H1 (cell line): Measurements from ENCODE around the gene ARHGAP26. TPM values are rescaled to one million over a fixed set of nuclear protein-coding genes. Genes with fewer than 3 reads are reported as not detected.

Experiments used
- CTCF ChIA-PET: fragments of 300-600 bp; sonication (Branson Sonifier 250); formaldehyde crosslinking; loops from one replicate; lab custom pipeline; 2021; ENCODE audit not compliant: partially characterized antibody; lab: Charles Lee
- POLR2A ChIA-PET: fragments of 300-600 bp; sonication (Branson Sonifier 250); formaldehyde crosslinking; loops from one replicate; lab custom pipeline; 2021; ENCODE audit warnings: inconsistent platforms; ENCODE audit not compliant: partially characterized antibody; lab: Charles Lee
- DNase-seq, 2 experiments: peaks; one replicate each; pipeline versions ENCODE4 v3.0.0 to v3.0.0-alpha.2; 2010 to 2022; ENCODE audit warnings: low spot score in 2 of 2, low read depth in 1 of 2, mixed read lengths in 1 of 2
- FAIRE-seq: peaks from 2 replicates; lab custom pipeline; 2011; peaks lifted over from hg19 to GRCh38; lab: Jason Lieb, UNC
- H2AFZ ChIP-seq: 2 replicates; pipeline ENCODE4 v1.8.1; 2012; ENCODE audit warnings: low read length, inconsistent platforms
- H2AK5ac ChIP-seq: 2 replicates; pipeline ENCODE4 v1.6.1; 2013; ENCODE audit warnings: low read depth, low read length
- H2BK120ac ChIP-seq: replicated peaks from 2 replicates; pipeline ENCODE3; 2013; ENCODE audit warnings: low read depth, low read length, inconsistent platforms
- H2BK12ac ChIP-seq: 2 replicates; pipeline ENCODE4 v1.6.1; 2013; ENCODE audit warnings: low read depth, low read length
- H2BK15ac ChIP-seq: 2 replicates; pipeline ENCODE4 v1.6.1; 2013; ENCODE audit warnings: low read length
- H2BK20ac ChIP-seq: 2 replicates; pipeline ENCODE4 v1.6.1; 2013; ENCODE audit warnings: low read length
- H2BK5ac ChIP-seq: 2 replicates; pipeline ENCODE4 v1.6.1; 2013; ENCODE audit warnings: low read depth, low read length
- H3K14ac ChIP-seq: 2 replicates; pipeline ENCODE4 v1.6.1; 2013; ENCODE audit warnings: inconsistent platforms; ENCODE audit not compliant: insufficient read length
- H3K18ac ChIP-seq: 2 replicates; pipeline ENCODE4 v1.6.1; 2013; ENCODE audit warnings: low read length; ENCODE audit errors: extremely low read depth
- H3K23ac ChIP-seq: 2 replicates; pipeline ENCODE4 v1.6.1; 2013; ENCODE audit warnings: inconsistent platforms; ENCODE audit not compliant: insufficient read length
- H3K23me2 ChIP-seq: 2 replicates; pipeline ENCODE4 v1.6.1; 2013; ENCODE audit warnings: low read depth, low read length
- H3K27ac ChIP-seq: 2 replicates; pipeline ENCODE4 v1.6.1; 2011; ENCODE audit warnings: low read depth, low read length, inconsistent platforms
- H3K27me3 ChIP-seq, 4 experiments: replicated peaks in 1 of 4; 1 replicate in 1 of 4; 2 replicates in 3 of 4; pipeline versions ENCODE4 v1.6.1 to v1.8.1; 2011 to 2013; ENCODE audit warnings: low read length in 3 of 4, mild to moderate bottlenecking in 3 of 4, inconsistent platforms in 2 of 4, mixed read lengths in 2 of 4, moderate library complexity in 1 of 4; ENCODE audit not compliant: control insufficient read depth in 3 of 4, insufficient read depth in 3 of 4; ENCODE audit errors: extremely low read depth in 1 of 4
- H3K36me3 ChIP-seq, 4 experiments: 2 replicates each; pipeline versions ENCODE4 v1.6.1 to v1.8.1; 2011 to 2013; ENCODE audit warnings: mild to moderate bottlenecking in 4 of 4, low read length in 3 of 4, moderate library complexity in 2 of 4, control low read depth in 1 of 4, inconsistent platforms in 1 of 4; ENCODE audit not compliant: insufficient read depth in 4 of 4, control insufficient read depth in 2 of 4
- H3K4ac ChIP-seq: replicated peaks from 2 replicates; pipeline ENCODE3; 2013; ENCODE audit warnings: low read length, low read depth, mixed read lengths, inconsistent platforms; ENCODE audit not compliant: insufficient read length
- H3K4me1 ChIP-seq, 4 experiments: replicated peaks in 1 of 4; 1 replicate in 1 of 4; 2 replicates in 3 of 4; pipeline versions ENCODE4 v1.6.1 to v1.8.1; 2011 to 2013; ENCODE audit warnings: low read length in 3 of 4, inconsistent platforms in 2 of 4, mixed read lengths in 1 of 4; ENCODE audit not compliant: insufficient read depth in 4 of 4, control insufficient read depth in 3 of 4
- H3K4me2 ChIP-seq, 2 experiments: 2 replicates each; pipeline versions ENCODE4 v1.6.1 to v1.8.1; 2011 to 2013; ENCODE audit warnings: low read depth in 2 of 2, low read length in 2 of 2, control low read depth in 1 of 2, inconsistent platforms in 1 of 2, mild to moderate bottlenecking in 1 of 2; ENCODE audit not compliant: insufficient read depth in 1 of 2
- H3K4me3 ChIP-seq, 4 experiments: fragments of 200-600, 300-600 bp in 1 of 4; sonication (generic), shearing (Covaris generic), sonication (Bioruptor Twin) in 1 of 4; 2 replicates each; pipeline versions ENCODE4 v1.5.1 to v1.8.1; 2011 to 2016; ENCODE audit warnings: low read length in 4 of 4, low read depth in 3 of 4, control low read depth in 2 of 4, inconsistent platforms in 2 of 4, mild to moderate bottlenecking in 2 of 4, mixed read lengths in 1 of 4, moderate library complexity in 1 of 4; ENCODE audit not compliant: insufficient read depth in 2 of 4; ENCODE audit errors: extremely low read depth in 1 of 4
- H3K56ac ChIP-seq: replicated peaks from 2 replicates; pipeline ENCODE3; 2013; ENCODE audit warnings: low read depth, mild to moderate bottlenecking, mixed read lengths, low read length, inconsistent platforms; ENCODE audit not compliant: insufficient read length
- H3K79me1 ChIP-seq: 2 replicates; pipeline ENCODE4 v1.6.1; 2013; ENCODE audit warnings: low read depth, low read length, control low read depth
- H3K79me2 ChIP-seq, 2 experiments: 2 replicates each; pipeline versions ENCODE4 v1.6.1 to v1.8.1; 2012 to 2013; ENCODE audit warnings: low read length in 2 of 2, mild to moderate bottlenecking in 2 of 2, inconsistent platforms in 1 of 2; ENCODE audit not compliant: insufficient read depth in 2 of 2, control insufficient read depth in 1 of 2
- H3K9ac ChIP-seq, 4 experiments: replicated peaks in 1 of 4; 1 replicate in 1 of 4; 2 replicates in 3 of 4; pipeline versions ENCODE4 v1.6.1 to v1.8.1; 2011 to 2013; ENCODE audit warnings: low read depth in 3 of 4, low read length in 3 of 4, control low read depth in 2 of 4, mild to moderate bottlenecking in 2 of 4, moderate library complexity in 2 of 4, inconsistent platforms in 1 of 4; ENCODE audit errors: extremely low read depth in 1 of 4
- H3K9me3 ChIP-seq, 2 experiments: 2 replicates each; pipeline versions ENCODE4 v1.6.1 to v1.8.1; 2012 to 2013; ENCODE audit warnings: mild to moderate bottlenecking in 2 of 2, moderate library complexity in 2 of 2, control low read depth in 1 of 2, inconsistent platforms in 1 of 2, low read depth in 1 of 2, low read length in 1 of 2, mixed read lengths in 1 of 2; ENCODE audit not compliant: insufficient read depth in 2 of 2
- H4K20me1 ChIP-seq, 2 experiments: replicated peaks in 1 of 2; 2 replicates each; pipeline versions ENCODE3 to v1.8.1; 2011 to 2013; ENCODE audit warnings: inconsistent platforms in 2 of 2, low read length in 2 of 2, mild to moderate bottlenecking in 1 of 2; ENCODE audit not compliant: insufficient read depth in 2 of 2, control insufficient read depth in 1 of 2
- H4K5ac ChIP-seq: 2 replicates; pipeline ENCODE4 v1.6.1; 2013; ENCODE audit warnings: low read length, low read depth, mixed read lengths, inconsistent platforms; ENCODE audit not compliant: insufficient read length
- H4K8ac ChIP-seq: 2 replicates; pipeline ENCODE4 v1.8.0; 2013; ENCODE audit warnings: mild to moderate bottlenecking, moderate library complexity, low read length, inconsistent platforms; ENCODE audit not compliant: insufficient read depth; ENCODE audit errors: extremely low read depth
- H4K91ac ChIP-seq: replicated peaks from 2 replicates; pipeline ENCODE3; 2013; ENCODE audit warnings: low read length, mixed read lengths, inconsistent platforms; ENCODE audit not compliant: insufficient read length
- FOSL1 ChIP-seq: IDR thresholded peaks from 2 replicates; pipeline ENCODE4 v1.6.1; 2011; ENCODE audit warnings: mild to moderate bottlenecking, low read depth, low read length, moderate library complexity; ENCODE audit not compliant: insufficient read depth
- POU5F1 ChIP-seq: IDR thresholded peaks from 2 replicates; pipeline ENCODE4 v1.6.1; 2011; ENCODE audit warnings: low read depth, mild to moderate bottlenecking, low read length, moderate library complexity
- SAP30 ChIP-seq: fragments of 300-600 bp; sonication (generic); IDR thresholded peaks from 2 replicates; pipeline ENCODE4 v1.7.1; 2012; ENCODE audit warnings: low read length, moderate library complexity, mild to moderate bottlenecking, inconsistent platforms; ENCODE audit not compliant: insufficient read depth, insufficient replicate concordance
- WGBS, 2 experiments: shearing (Covaris generic) in 1 of 2; methylation state at CpG; one replicate each; pipeline versions ENCODE4 v1.1.6 to v1.1.7; 2013 to 2015; ENCODE audit warnings: low lambda C conversion rate in 2 of 2, mixed read lengths in 2 of 2, inconsistent platforms in 1 of 2, low coverage in 1 of 2, missing lambda C conversion rate in 1 of 2; ENCODE audit not compliant: insufficient replicate concordance in 2 of 2, insufficient coverage in 1 of 2, insufficient read length in 1 of 2; ENCODE audit errors: extremely low coverage in 1 of 2, missing lambda C conversion rate in 1 of 2; 5-methylcytosine and 5-hydroxymethylcytosine counted together
- polyA plus RNA-seq, 7 experiments: library from polyadenylated mRNA; depleted of rRNA in 3 of 7; stranded (reverse) in 5 of 7; unstranded in 2 of 7; fragments of >200 nt in 5 of 7; fragments of 200-250 nt in 2 of 7; gene quantifications; 1 replicate in 5 of 7; 2 replicates in 1 of 7; 4 replicates in 1 of 7; pipeline versions ENCODE4 v1.2.1 to v1.2.3, GENCODE V29; 2011 to 2013; ENCODE audit warnings: missing spikeins in 2 of 7, mixed read lengths in 2 of 7
- total RNA-seq: library from RNA; stranded (reverse); fragmentation: NEBNext Ultra II Directional; extraction: Animal tissue kit (Norgen Biotek cat#: 25700); gene quantifications from 2 replicates; pipeline ENCODE4 v1.2.1, GENCODE V29; 2021

Gene ARHGAP26
- total and polyA plus RNA-seq, 2 of the 8 experiments (the other 6 are each of a cell fraction or from before 2014, with no cell fraction given): 7.1 to 24.8 TPM

GRCh38 chr5:143052967-143053682 lies 282.9 kb downstream of the ARHGAP26 start:
- no peak overlapping the region for H4K91ac ChIP-seq
- H3K27ac ChIP-seq: no peak overlapping the region
- no peak for FAIRE-seq

More at GRCh38 chr5:143052967-143053682, 282.9 kb downstream of the ARHGAP26 start:
- H3K4me1 ChIP-seq: peaks cover 0 to 2% (median 0%) of the 10 kb centered on the region in 4 experiments; a peak in 1 of 7 replicates
- H3K14ac ChIP-seq: no peak overlapping the region
- H2BK12ac ChIP-seq: no peak overlapping the region
- H2BK20ac ChIP-seq: no peak overlapping the region
- H3K56ac ChIP-seq: no peak overlapping the region
- no peak overlapping the region for H4K8ac ChIP-seq
- no peak overlapping the region for H2AK5ac ChIP-seq
- no peaks in the 10 kb centered on the region for H3K23me2 ChIP-seq
- no peak overlapping the region for H2BK5ac ChIP-seq
- POLR2A ChIA-PET: no interaction called here
- no peak overlapping the region for H3K4ac ChIP-seq
- no peak overlapping the region for H3K23ac ChIP-seq
- no peaks in the 10 kb centered on the region for H4K20me1 ChIP-seq
- no peaks in the 10 kb centered on the region for H3K9me3 ChIP-seq
- H2BK120ac ChIP-seq: no peak overlapping the region
- H3K27me3 ChIP-seq: no peaks in the 10 kb centered on the region
- no peak overlapping the region for H4K5ac ChIP-seq
- no peak overlapping the region for H3K4me2 ChIP-seq
- TF ChIP-seq POU5F1 (no peak), FOSL1 (no peak), SAP30 (no peak)
- DNase-seq: no peak
- CTCF ChIA-PET: interaction anchor here (0.6 to 0.9 kb wide), 2 partner anchors 584 to 1086 kb away, joined by 3 to 4 read pairs; no protein-coding TSS in a partner anchor
- 83% methylated on average over 3 of the region's 3 CpGs; no CpG with 5 or more reads in 1 of the 2 experiments for WGBS, 2 experiments
- H2AFZ ChIP-seq: no peak overlapping the region
- H3K18ac ChIP-seq: no peak overlapping the region
- H3K79me1 ChIP-seq: no peaks in the 10 kb centered on the region
- no peak overlapping the region for H3K9ac ChIP-seq
- no peak overlapping the region for H2BK15ac ChIP-seq
- no peak overlapping the region for H3K4me3 ChIP-seq
- H3K36me3 ChIP-seq: peaks cover 0 to 8% (median 3%) of the 10 kb centered on the region in 4 experiments; a peak in 4 of 8 replicates
- H3K79me2 ChIP-seq: no peaks in the 10 kb centered on the region
